NB4 (cell line): ENCODE measurements around the gene TMEM30A.

Experiments used
- POLR2A ChIP-seq: IDR thresholded peaks from 2 replicates; pipeline ENCODE4 v1.6.1; 2011; ENCODE audit warnings: mild to moderate bottlenecking; ENCODE audit not compliant: insufficient read length; ENCODE audit errors: extremely low read depth
- TF ChIP-seq, protein P1 (sequence below): IDR thresholded peaks from 2 replicates; pipeline ENCODE4 v1.6.1; 2011; ENCODE audit warnings: low read depth, low read length

DNA sequence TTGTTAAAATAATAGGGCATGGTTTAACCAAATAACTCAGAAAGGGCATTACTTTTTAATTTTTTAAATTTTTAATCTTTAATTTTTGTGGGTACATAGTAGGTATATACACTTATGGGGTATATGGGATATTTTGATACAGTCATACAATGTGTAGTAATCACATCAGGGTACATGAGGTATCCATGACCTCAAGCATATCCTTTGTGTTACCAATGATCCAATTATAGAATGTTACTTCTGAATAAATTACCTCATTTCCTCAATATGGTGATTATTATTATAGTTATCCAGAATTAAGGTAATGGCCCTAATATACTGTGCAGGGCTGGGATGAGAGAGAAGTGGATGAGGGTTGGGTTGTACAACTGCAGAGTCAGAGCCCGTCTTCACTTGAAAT, 45.1 kb upstream of the TMEM30A start:
- TF ChIP-seq, protein P1, sequence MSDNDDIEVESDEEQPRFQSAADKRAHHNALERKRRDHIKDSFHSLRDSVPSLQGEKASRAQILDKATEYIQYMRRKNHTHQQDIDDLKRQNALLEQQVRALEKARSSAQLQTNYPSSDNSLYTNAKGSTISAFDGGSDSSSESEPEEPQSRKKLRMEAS, result no peak
- no peak for TF ChIP-seq POLR2A
